ENCODE results near the gene HEXIM1. TPM values are rescaled to one million over a fixed set of nuclear protein-coding genes. Genes with fewer than 3 reads are reported as not detected.

The HEXIM1 gene
- total RNA-seq, 2 donors from 2014 or later, result 16.4 to 31.1 TPM

- H3K27me3 ChIP-seq, result no peaks in the 10 kb centered on the region
- TF ChIP-seq CTCF (IDR thresholded peaks at IDR 0.05), result no peak
- H3K27ac ChIP-seq, result no peak overlapping the region
- no peak for DNase-seq (ENCODE audit: low spot score)
- no peak overlapping the region for H3K4me3 ChIP-seq
- H3K36me3 ChIP-seq, result no peaks in the 10 kb centered on the region
- peaks cover 0 to 74% of the 10 kb centered on the region in 2 donors for H3K4me1 ChIP-seq
- no peaks in the 10 kb centered on the region for H3K9me3 ChIP-seq
Observed at GRCh38 chr17:45125509-45125908, 22.8 kb upstream of the HEXIM1 start.

GRCh38 chr17:45127207-45127547, 21.1 kb upstream of the HEXIM1 start:
- no peak for DNase-seq (ENCODE audit: low spot score)
- Histone ChIP-seq H3K27me3 (no peaks in the 10 kb centered on the region), H3K27ac (peak overlapping the region; percentile 83 to 95), H3K4me3 (no peak overlapping the region), H3K9me3 (no peaks in the 10 kb centered on the region), H3K36me3 (no peaks in the 10 kb centered on the region), H3K4me1 (peaks cover 0 to 79% of the 10 kb centered on the region in 2 donors)
- no peak for TF ChIP-seq CTCF (IDR thresholded peaks at IDR 0.05)

- no peak for TF ChIP-seq CTCF (IDR thresholded peaks at IDR 0.05)
- no peaks in the 10 kb centered on the region for H3K27me3 ChIP-seq
- peaks cover 0 to 74% of the 10 kb centered on the region in 2 donors for H3K4me1 ChIP-seq
- H3K9me3 ChIP-seq, result no peaks in the 10 kb centered on the region
- peak; percentile 83 for DNase-seq (ENCODE audit: low spot score)
- no peaks in the 10 kb centered on the region for H3K36me3 ChIP-seq
- H3K4me3 ChIP-seq, result no peak overlapping the region
- peak overlapping the region; percentile 83 to 95 for H3K27ac ChIP-seq
Observed at GRCh38 chr17:45127548-45128300, 20.6 kb upstream of the HEXIM1 start.

- Histone ChIP-seq H3K9me3 (no peaks in the 10 kb centered on the region), H3K4me1 (peaks cover 0 to 68% of the 10 kb centered on the region in 2 donors), H3K36me3 (no peaks in the 10 kb centered on the region), H3K4me3 (no peak overlapping the region), H3K27me3 (no peaks in the 10 kb centered on the region), H3K27ac (peak overlapping the region; percentile 83 to 95)
- TF ChIP-seq CTCF (IDR thresholded peaks at IDR 0.05), result no peak
- DNase-seq (ENCODE audit: low spot score), result no peak
Observed at GRCh38 chr17:45128331-45128730, 19.9 kb upstream of the HEXIM1 start.

- no peak for TF ChIP-seq CTCF (IDR thresholded peaks at IDR 0.05)
- Histone ChIP-seq H3K27ac (peak overlapping the region; percentile 83 to 95), H3K36me3 (no peaks in the 10 kb centered on the region), H3K4me3 (no peak overlapping the region), H3K27me3 (no peaks in the 10 kb centered on the region), H3K9me3 (no peaks in the 10 kb centered on the region), H3K4me1 (peaks cover 0 to 62% of the 10 kb centered on the region in 2 donors)
- no peak for DNase-seq (ENCODE audit: low spot score)
Observed at GRCh38 chr17:45128989-45129388, 19.3 kb upstream of the HEXIM1 start.
